Smooth muscle cell (in vitro differentiated cells): ENCODE data around the gene CADM1. TPM values are rescaled to one million over a fixed set of nuclear protein-coding genes. Genes with fewer than 3 reads are reported as not detected.

Source experiments
- DNase-seq: peaks from one replicate; lab custom pipeline; 2025; ENCODE audit not compliant: unreplicated experiment; lab: John Stamatoyannopoulos, UW
- H2AFZ ChIP-seq: fragments of 200-600 bp; sonication (generic); 2 replicates; pipeline ENCODE4 v1.6.0; 2016; ENCODE audit warnings: antibody characterized with exemption, low read depth, mild to moderate bottlenecking
- H3F3A ChIP-seq: fragments of 200-600 bp; sonication (generic); 2 replicates; pipeline ENCODE4 v1.6.0; 2017; ENCODE audit warnings: antibody characterized with exemption, low read depth
- H3K27ac ChIP-seq: fragments of 200-600 bp; sonication (generic); 2 replicates; pipeline ENCODE4 v1.5.1; 2016; ENCODE audit warnings: low read depth, mild to moderate bottlenecking
- H3K27me3 ChIP-seq: fragments of 200-600 bp; sonication (generic); 2 replicates; pipeline ENCODE4 v1.6.1; 2016; ENCODE audit warnings: low read depth, mild to moderate bottlenecking
- H3K36me3 ChIP-seq: fragments of 200-600 bp; sonication (generic); 2 replicates; pipeline ENCODE4 v1.5.1; 2016; ENCODE audit warnings: low read depth
- H3K4me1 ChIP-seq: fragments of 200-600 bp; sonication (generic); 2 replicates; pipeline ENCODE4 v1.5.1; 2016; ENCODE audit warnings: low read depth
- H3K4me2 ChIP-seq: fragments of 200-600 bp; sonication (generic); 2 replicates; pipeline ENCODE4 v1.6.0; 2016; ENCODE audit warnings: mild to moderate bottlenecking
- H3K4me3 ChIP-seq: fragments of 200-600 bp; sonication (generic); 2 replicates; pipeline ENCODE4 v1.5.1; 2016; ENCODE audit warnings: mild to moderate bottlenecking
- H3K79me2 ChIP-seq: fragments of 200-600 bp; sonication (generic); 2 replicates; pipeline ENCODE4 v1.6.0; 2016; ENCODE audit warnings: low read depth, mild to moderate bottlenecking
- H3K9ac ChIP-seq: fragments of 200-600 bp; sonication (generic); 2 replicates; pipeline ENCODE4 v1.6.0; 2016; ENCODE audit warnings: low read depth
- H3K9me3 ChIP-seq: fragments of 200-600 bp; sonication (generic); replicated peaks from 2 replicates; pipeline ENCODE4 v1.5.1; 2016; ENCODE audit warnings: low read depth
- H4K20me1 ChIP-seq: fragments of 200-600 bp; sonication (generic); 2 replicates; pipeline ENCODE4 v1.6.0; 2016; ENCODE audit warnings: low read depth
- CTCF ChIP-seq: fragments of 200-600 bp; sonication (generic); IDR thresholded peaks from 2 replicates; pipeline ENCODE4 v1.5.1; 2017; ENCODE audit warnings: borderline replicate concordance, mild to moderate bottlenecking, antibody characterized with exemption; ENCODE audit not compliant: insufficient read depth, poor library complexity, severe bottlenecking
- WGBS: methylation state at CpG from one replicate; pipeline ENCODE4 v1.1.7; 2016; ENCODE audit warnings: low lambda C conversion rate; 5-methylcytosine and 5-hydroxymethylcytosine counted together
- polyA plus RNA-seq: library from polyadenylated mRNA; unstranded; fragments of >200 nt; fragmentation: Nextera tagmentation; extraction: Ambion mirVana; gene quantifications from 2 replicates; pipeline ENCODE4 v1.2.1, GENCODE V29; 2016
- total RNA-seq: library from RNA; depleted of rRNA; stranded (reverse); fragments of >200 nt; gene quantifications from 2 replicates; pipeline ENCODE4 v1.2.3, GENCODE V29; 2014

CADM1 gene
- total and polyA plus RNA-seq, 2 experiments from 2014 or later: 158 to 167 TPM

DNA sequence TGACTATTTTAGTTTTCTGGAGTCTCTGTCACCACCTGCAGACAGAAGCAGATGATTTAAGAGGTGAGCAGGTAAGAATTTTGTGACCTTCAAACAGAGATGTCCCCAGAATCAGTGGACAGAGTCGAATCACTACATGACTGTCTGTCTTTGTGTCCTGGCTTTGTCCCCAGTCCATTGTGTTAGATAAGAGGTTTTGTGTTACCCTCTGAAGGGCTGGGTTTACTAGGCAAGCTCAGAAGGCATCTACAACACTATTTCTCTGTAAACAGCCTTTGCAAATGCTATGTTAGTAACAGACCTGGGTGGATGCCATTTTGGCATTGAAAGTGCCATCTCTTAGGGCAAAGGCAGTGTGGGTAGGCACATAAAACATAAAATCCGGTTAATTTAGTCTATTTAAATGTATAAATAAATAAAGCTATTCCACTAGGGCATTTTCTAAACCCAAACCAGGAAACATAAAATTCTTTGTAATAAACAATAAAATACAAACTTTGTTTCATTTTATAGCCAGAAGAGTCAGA lies 40.3 kb upstream of the CADM1 start:
- H4K20me1 ChIP-seq: no peaks in the 10 kb centered on the region
- no peaks in the 10 kb centered on the region for H3K9me3 ChIP-seq
- H3K4me2 ChIP-seq: no peak overlapping the region
- TF ChIP-seq CTCF: no peak
- no peaks in the 10 kb centered on the region for H3K79me2 ChIP-seq
- peaks cover 10% of the 10 kb centered on the region for H3K4me1 ChIP-seq
- H2AFZ ChIP-seq: no peak overlapping the region
- WGBS: 86% methylated on average over 2 of the region's 2 CpGs
- no peak for DNase-seq
- no peak overlapping the region for H3K4me3 ChIP-seq
- H3F3A ChIP-seq: no peaks in the 10 kb centered on the region
- H3K27me3 ChIP-seq: no peaks in the 10 kb centered on the region
- no peak overlapping the region for H3K27ac ChIP-seq
- no peak overlapping the region for H3K9ac ChIP-seq
- H3K36me3 ChIP-seq: no peaks in the 10 kb centered on the region

DNA sequence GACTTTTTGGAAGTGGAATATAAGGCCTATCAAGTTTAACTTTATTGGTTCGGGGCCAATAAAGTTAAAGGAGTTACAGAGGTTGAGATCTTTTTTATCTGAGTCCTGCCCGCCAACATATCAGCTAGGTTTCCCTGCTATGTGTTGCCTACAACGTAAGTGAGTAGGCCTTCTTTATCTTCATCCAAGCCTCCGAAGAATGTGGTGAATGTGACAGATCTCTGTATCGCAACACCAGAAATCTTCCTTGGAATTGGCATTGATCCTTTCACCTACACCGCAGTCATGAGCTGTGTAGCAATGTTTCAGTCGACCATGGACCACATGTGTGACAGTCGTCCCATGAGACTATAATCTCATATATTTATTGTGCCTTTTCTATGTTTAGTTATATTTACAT lies 37.3 kb upstream of the CADM1 start:
- no peak for DNase-seq
- Histone ChIP-seq H3K36me3 (no peaks in the 10 kb centered on the region), H3K27me3 (peaks cover 6% of the 10 kb centered on the region), H3K4me1 (no peaks in the 10 kb centered on the region), H3K27ac (no peak overlapping the region), H3K9me3 (no peaks in the 10 kb centered on the region), H3K79me2 (no peaks in the 10 kb centered on the region), H3F3A (no peaks in the 10 kb centered on the region), H4K20me1 (no peaks in the 10 kb centered on the region), H3K9ac (no peak overlapping the region), H3K4me2 (no peak overlapping the region), H2AFZ (no peak overlapping the region), H3K4me3 (no peak overlapping the region)
- TF ChIP-seq CTCF: no peak
- 70% methylated on average over 8 of the region's 8 CpGs for WGBS

DNA sequence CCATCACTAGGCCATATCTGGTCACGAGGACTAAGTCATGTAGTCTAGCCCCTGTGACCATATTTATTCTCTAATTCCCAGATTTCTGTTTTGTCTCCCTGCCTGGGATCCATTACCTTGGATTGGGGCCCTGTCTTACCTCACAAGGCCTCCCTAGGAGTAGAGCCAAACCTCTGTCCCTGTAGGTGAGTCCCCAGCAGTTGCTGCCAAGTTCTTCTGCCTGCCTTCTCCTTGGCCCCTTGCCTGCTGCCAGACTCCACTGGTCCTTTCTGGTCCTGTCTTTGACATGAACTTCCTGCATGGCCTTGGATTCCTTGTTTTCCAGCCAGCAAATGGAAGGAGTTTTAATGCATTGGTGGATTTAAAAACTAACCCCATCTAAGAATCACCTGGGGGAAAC lies 35.6 kb upstream of the CADM1 start:
- peaks cover 6% of the 10 kb centered on the region for H3K27me3 ChIP-seq
- no peak overlapping the region for H3K4me3 ChIP-seq
- TF ChIP-seq CTCF: no peak
- no peak overlapping the region for H3K9ac ChIP-seq
- no peak overlapping the region for H3K4me2 ChIP-seq
- H3K27ac ChIP-seq: no peak overlapping the region
- H3F3A ChIP-seq: no peaks in the 10 kb centered on the region
- no peaks in the 10 kb centered on the region for H3K9me3 ChIP-seq
- H3K36me3 ChIP-seq: no peaks in the 10 kb centered on the region
- no peak overlapping the region for H2AFZ ChIP-seq
- no peaks in the 10 kb centered on the region for H3K79me2 ChIP-seq
- WGBS: 93% methylated on average over 1 of the region's 1 CpG
- no peak for DNase-seq
- no peaks in the 10 kb centered on the region for H3K4me1 ChIP-seq
- no peaks in the 10 kb centered on the region for H4K20me1 ChIP-seq

DNA sequence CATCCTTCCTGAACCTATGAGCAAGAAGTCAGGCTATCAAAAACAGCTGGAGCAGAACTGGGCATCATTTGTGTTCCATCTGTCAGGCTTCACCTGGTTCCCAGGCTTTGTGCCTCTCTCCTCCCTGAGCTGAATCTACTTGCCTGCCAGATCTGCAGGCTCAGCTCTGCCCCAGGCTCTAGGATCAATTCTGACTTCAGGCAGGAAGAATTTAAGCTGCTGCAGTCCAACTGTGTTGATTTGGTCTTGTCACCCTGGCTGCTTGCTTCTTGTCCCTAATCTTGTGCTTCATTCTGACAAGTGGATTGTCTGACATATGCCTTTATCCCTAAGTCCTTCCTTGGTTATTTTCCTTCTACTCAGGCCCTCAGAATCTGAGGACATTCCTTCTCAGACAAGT lies 31.6 kb upstream of the CADM1 start:
- H3F3A ChIP-seq: no peaks in the 10 kb centered on the region
- no peaks in the 10 kb centered on the region for H3K36me3 ChIP-seq
- no peak for TF ChIP-seq CTCF
- H3K4me2 ChIP-seq: no peak overlapping the region
- no peak for DNase-seq
- H3K9me3 ChIP-seq: no peaks in the 10 kb centered on the region
- H2AFZ ChIP-seq: no peak overlapping the region
- no peak overlapping the region for H3K27ac ChIP-seq
- no peak overlapping the region for H3K9ac ChIP-seq
- no peak overlapping the region for H3K4me3 ChIP-seq
- no peaks in the 10 kb centered on the region for H3K79me2 ChIP-seq
- no peaks in the 10 kb centered on the region for H3K4me1 ChIP-seq
- H4K20me1 ChIP-seq: no peaks in the 10 kb centered on the region
- H3K27me3 ChIP-seq: peaks cover 6% of the 10 kb centered on the region
